Endothelial cell of umbilical vein (primary cell): Measurements from ENCODE around the gene GSX2. TPM values are rescaled to one million over a fixed set of nuclear protein-coding genes. Genes with fewer than 3 reads are reported as not detected.

ENCODE experiments used
- Bru-seq: library from RNA; stranded (reverse); fragments of 400-500 nt; gene quantifications from one replicate; lab custom pipeline; 2021; lab: Mats Ljungman, UMichigan
- BruChase-seq, 2 experiments: library from RNA; stranded (reverse); fragments of 400-500 nt; gene quantifications; one replicate each; lab custom pipeline; 2021; lab: Mats Ljungman, UMichigan
- BruUV-seq: library from RNA; stranded (reverse); fragments of 400-500 nt; replicated peaks from 2 replicates; lab custom pipeline; 2021; lab: Mats Ljungman, UMichigan
- CTCF ChIA-PET: fragments of 300-600, 350-600 bp; sonication (Branson Sonifier 250); formaldehyde crosslinking; loops from one replicate; lab custom pipeline; 2021; ENCODE audit warnings: antibody characterized with exemption, inconsistent platforms; lab: Charles Lee
- POLR2A ChIA-PET: fragments of 300-600, 350-600 bp; sonication (Branson Sonifier 250); formaldehyde crosslinking; loops from one replicate; lab custom pipeline; 2021; ENCODE audit warnings: antibody characterized with exemption, inconsistent platforms; lab: Charles Lee
- DNase-seq: peaks from one replicate; pipeline ENCODE4 v3.0.0-alpha.2; 2011; ENCODE audit warnings: low read depth, low spot score
- FAIRE-seq: peaks from 2 replicates; lab custom pipeline; 2011; peaks lifted over from hg19 to GRCh38; lab: Jason Lieb, UNC
- H2AFZ ChIP-seq: 2 replicates; pipeline ENCODE4 v1.6.0; 2012; ENCODE audit warnings: low read depth, low read length, control low read depth, inconsistent platforms
- H3K27ac ChIP-seq: 2 replicates; pipeline ENCODE4 v1.5.1; 2011; ENCODE audit warnings: low read depth, mild to moderate bottlenecking, control low read depth, low read length, moderate library complexity; ENCODE audit not compliant: insufficient read depth
- H3K27me3 ChIP-seq, 2 experiments: 2 replicates each; pipeline versions ENCODE4 v1.6.0 to v1.6.1; 2011; ENCODE audit warnings: low read length in 2 of 2, mixed read lengths in 1 of 2; ENCODE audit not compliant: control insufficient read depth in 2 of 2, insufficient read depth in 2 of 2
- H3K36me3 ChIP-seq, 2 experiments: 2 replicates in 1 of 2; 3 replicates in 1 of 2; pipeline ENCODE4 v1.5.1; 2011; ENCODE audit warnings: low read length in 2 of 2, mild to moderate bottlenecking in 1 of 2, moderate library complexity in 1 of 2; ENCODE audit not compliant: control insufficient read depth in 2 of 2, insufficient read depth in 2 of 2; ENCODE audit errors: extremely low read depth in 1 of 2
- H3K4me1 ChIP-seq: 3 replicates; pipeline ENCODE4 v1.5.1; 2011; ENCODE audit warnings: mild to moderate bottlenecking, low read length; ENCODE audit not compliant: control insufficient read depth, insufficient read depth; ENCODE audit errors: extremely low read depth
- H3K4me2 ChIP-seq: 2 replicates; pipeline ENCODE4 v1.6.1; 2011; ENCODE audit warnings: low read length, control low read depth, mixed read lengths; ENCODE audit not compliant: insufficient read depth
- H3K4me3 ChIP-seq, 3 experiments: fragments of 200-600 bp in 1 of 3; sonication (generic), shearing (Covaris generic) in 1 of 3; replicated peaks in 1 of 3; 2 replicates each; pipeline ENCODE4 v1.5.1; 2011 to 2016; ENCODE audit warnings: control low read depth in 3 of 3, low read length in 3 of 3, mild to moderate bottlenecking in 2 of 3, inconsistent platforms in 1 of 3, low read depth in 1 of 3, moderate library complexity in 1 of 3; ENCODE audit not compliant: insufficient read depth in 1 of 3
- H3K79me2 ChIP-seq: 2 replicates; pipeline ENCODE4 v1.6.0; 2012; ENCODE audit warnings: low read length, inconsistent platforms; ENCODE audit not compliant: control insufficient read depth, insufficient read depth
- H3K9ac ChIP-seq: replicated peaks from 2 replicates; pipeline ENCODE3; 2011; ENCODE audit warnings: low read length, control low read depth; ENCODE audit not compliant: insufficient read depth; ENCODE audit errors: extremely low read depth
- H3K9me1 ChIP-seq: replicated peaks from 3 replicates; pipeline ENCODE4 v1.6.0; 2011; ENCODE audit warnings: mild to moderate bottlenecking, low read length; ENCODE audit not compliant: control insufficient read depth, insufficient read depth; ENCODE audit errors: extremely low read depth
- H3K9me3 ChIP-seq: replicated peaks from 2 replicates; pipeline ENCODE4 v1.5.1; 2012; ENCODE audit warnings: low read length, inconsistent platforms; ENCODE audit not compliant: control insufficient read depth, insufficient read depth
- H4K20me1 ChIP-seq: replicated peaks from 2 replicates; pipeline ENCODE3; 2011; ENCODE audit warnings: mild to moderate bottlenecking, low read length; ENCODE audit not compliant: control insufficient read depth, insufficient read depth; ENCODE audit errors: extremely low read depth
- EZH2 ChIP-seq: IDR thresholded peaks from 2 replicates; pipeline ENCODE4 v1.6.1; 2012; ENCODE audit warnings: borderline replicate concordance, low read depth, mild to moderate bottlenecking, moderate library complexity, low read length, inconsistent platforms; ENCODE audit not compliant: severe bottlenecking
- POLR2AphosphoS5 ChIP-seq: IDR thresholded peaks from 2 replicates; pipeline ENCODE4 v1.6.1; 2012; ENCODE audit warnings: low read depth, mild to moderate bottlenecking, control low read depth, low read length, moderate library complexity; ENCODE audit not compliant: insufficient read depth
- dilution Hi-C: fragments of 300-500 bp; cut with MboI; formaldehyde crosslinking; loops from one replicate; pipeline ENCODE4 v1.15.0; 2019; ENCODE audit warnings: low sequenced_read_pairs; ENCODE audit not compliant: extremely low pct_ligation_motif_present
- intact Hi-C: fragments of 100-400 bp; cut with micrococcal nuclease; formaldehyde crosslinking; loops from one replicate; pipeline ENCODE4 v1.10.0; 2022
- long read RNA-seq: library from polyadenylated mRNA; stranded (forward); transcript quantifications from one replicate; pipeline ENCODE4 v2.0.0, GENCODE V29; 2021
- polyA minus RNA-seq, 3 experiments: library from RNA; depleted of rRNA, polyadenylated mRNA; stranded (reverse); fragments of >200 nt; gene quantifications; 1 replicate in 1 of 3; 2 replicates in 2 of 3; pipeline ENCODE4 v1.2.3, GENCODE V29; 2011
- polyA plus RNA-seq, 4 experiments: library from polyadenylated mRNA; depleted of rRNA in 3 of 4; stranded (reverse) in 3 of 4; unstranded in 1 of 4; fragments of >200 nt; gene quantifications; 2 replicates each; pipeline versions ENCODE4 v1.2.1 to v1.2.3, GENCODE V29; 2011 to 2012; ENCODE audit warnings: missing spikeins in 1 of 4
- total RNA-seq: library from RNA; stranded (reverse); gene quantifications from 2 replicates; pipeline ENCODE4 v1.2.3, GENCODE V29; 2021

GSX2 gene
- total RNA-seq (not detected in 2 replicates), polyA plus RNA-seq (not detected in 2 replicates), polyA minus RNA-seq (not detected in 2 replicates), Bru-seq, nascent RNA (not detected), BruChase-seq, experiment 1, labeled RNA remaining after a 6-hour chase (not detected), BruChase-seq, experiment 2, labeled RNA remaining after a 2-hour chase (not detected)
- polyA plus RNA-seq (2011; cell fraction: cytosol; rRNA removed): not detected in 2 replicates
- not detected in 2 replicates for polyA plus RNA-seq (2011; cell fraction: nucleus; rRNA removed)
- polyA plus RNA-seq (2012): not detected in 2 replicates
- not detected for polyA minus RNA-seq (2011; cell fraction: cytosol; rRNA and poly(A)+ RNA removed)
- polyA minus RNA-seq (2011; cell fraction: nucleus; rRNA and poly(A)+ RNA removed): not detected in 2 replicates
- long read RNA-seq: 0 reads

GRCh38 chr4:54099748-54100574 is at the start of gene GSX2:
TSS of gene GSX2 (plus strand) at chr4:54100163. CDS start at chr4:54100345, 182 bp downstream.
- POLR2A ChIA-PET: interaction anchor here (1.0 kb wide), 1 partner anchor 37 kb away, joined by 3 read pairs; no protein-coding TSS in a partner anchor
- no TSS peak for BruUV-seq
- intact Hi-C loops (loop anchor here (2.0 to 5.0 kb wide), 3 partner anchors 35 to 83 kb away; partner anchors contain the start of gene CHIC2), dilution Hi-C loops (no loop called here)
- Histone ChIP-seq H3K36me3 (no peaks in the 10 kb centered on the region), H2AFZ (peak within 1 kb of the TSS; percentile 36), H3K4me3 (peak within 1 kb of the TSS in 2 of 3 experiments; percentile 22 to 26), H3K9me1 (no peaks in the 10 kb centered on the region), H3K9ac (no peak within 1 kb of the TSS), H3K79me2 (no peaks in the 10 kb centered on the region), H3K9me3 (no peaks in the 10 kb centered on the region), H3K27me3 (peaks cover 75 to 95% of the 10 kb centered on the region in 2 experiments), H3K27ac (no peak within 1 kb of the TSS), H3K4me2 (peak within 1 kb of the TSS; percentile 20), H3K4me1 (peaks cover 25% of the 10 kb centered on the region), H4K20me1 (no peaks in the 10 kb centered on the region)
- DNase-seq (no peak), FAIRE-seq (no peak)
- no peak for TF ChIP-seq POLR2AphosphoS5
- TF ChIP-seq EZH2: peak; percentile 16
- CTCF ChIA-PET: interaction anchor here (0.9 to 2.2 kb wide), 2 partner anchors 14 to 170 kb away, joined by 4 to 7 read pairs; no protein-coding TSS in a partner anchor
